ENCODE measurements around the gene MCOLN3.

DNA sequence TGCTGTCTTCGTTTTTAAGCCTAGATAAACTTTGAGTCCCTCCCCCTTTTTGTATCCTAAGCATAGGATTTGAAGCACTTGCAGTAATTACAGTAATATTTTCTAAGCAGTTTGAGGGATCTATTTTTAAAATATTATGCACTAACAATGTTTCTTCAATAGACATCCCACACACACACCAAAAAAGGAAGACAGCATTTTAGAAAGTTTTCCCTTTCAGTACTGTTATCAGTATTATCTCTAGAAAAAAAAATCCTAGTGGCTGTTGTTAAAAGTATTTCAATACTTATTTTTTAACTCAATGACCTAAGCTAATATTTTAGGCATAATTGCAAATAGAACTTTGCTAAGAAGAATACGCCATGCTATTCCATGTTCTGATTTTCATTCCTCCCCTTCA, 15.1 kb downstream of the MCOLN3 start:
- TF ChIP-seq, protein P1, sequence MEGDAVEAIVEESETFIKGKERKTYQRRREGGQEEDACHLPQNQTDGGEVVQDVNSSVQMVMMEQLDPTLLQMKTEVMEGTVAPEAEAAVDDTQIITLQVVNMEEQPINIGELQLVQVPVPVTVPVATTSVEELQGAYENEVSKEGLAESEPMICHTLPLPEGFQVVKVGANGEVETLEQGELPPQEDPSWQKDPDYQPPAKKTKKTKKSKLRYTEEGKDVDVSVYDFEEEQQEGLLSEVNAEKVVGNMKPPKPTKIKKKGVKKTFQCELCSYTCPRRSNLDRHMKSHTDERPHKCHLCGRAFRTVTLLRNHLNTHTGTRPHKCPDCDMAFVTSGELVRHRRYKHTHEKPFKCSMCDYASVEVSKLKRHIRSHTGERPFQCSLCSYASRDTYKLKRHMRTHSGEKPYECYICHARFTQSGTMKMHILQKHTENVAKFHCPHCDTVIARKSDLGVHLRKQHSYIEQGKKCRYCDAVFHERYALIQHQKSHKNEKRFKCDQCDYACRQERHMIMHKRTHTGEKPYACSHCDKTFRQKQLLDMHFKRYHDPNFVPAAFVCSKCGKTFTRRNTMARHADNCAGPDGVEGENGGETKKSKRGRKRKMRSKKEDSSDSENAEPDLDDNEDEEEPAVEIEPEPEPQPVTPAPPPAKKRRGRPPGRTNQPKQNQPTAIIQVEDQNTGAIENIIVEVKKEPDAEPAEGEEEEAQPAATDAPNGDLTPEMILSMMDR (IDR thresholded peaks at IDR 0.05; ENCODE audit: low read depth, low read length, poor library complexity, severe bottlenecking), result no peak
- TF ChIP-seq EZH2phosphoT487 (IDR thresholded peaks at IDR 0.05; ENCODE audit: borderline replicate concordance, low read length), result no peak
